GM19099 (cell line): ENCODE measurements around the gene ZBTB46.

ENCODE experiments used
- POLR2A ChIP-seq: IDR thresholded peaks from 3 replicates; pipeline ENCODE4 v1.6.1; 2011; ENCODE audit warnings: low read depth; ENCODE audit not compliant: insufficient read length; ENCODE audit errors: extremely low read depth

The ZBTB46 gene

GRCh38 chr20:63742381-63743024 is 88.6 kb downstream of the ZBTB46 start:
- no peak for TF ChIP-seq POLR2A

- TF ChIP-seq POLR2A = no peak
Measured at GRCh38 chr20:63741676-63742380, 89.2 kb downstream of the ZBTB46 start.

GRCh38 chr20:63741354-63741675 is 89.7 kb downstream of the ZBTB46 start:
- no peak for TF ChIP-seq POLR2A

DNA sequence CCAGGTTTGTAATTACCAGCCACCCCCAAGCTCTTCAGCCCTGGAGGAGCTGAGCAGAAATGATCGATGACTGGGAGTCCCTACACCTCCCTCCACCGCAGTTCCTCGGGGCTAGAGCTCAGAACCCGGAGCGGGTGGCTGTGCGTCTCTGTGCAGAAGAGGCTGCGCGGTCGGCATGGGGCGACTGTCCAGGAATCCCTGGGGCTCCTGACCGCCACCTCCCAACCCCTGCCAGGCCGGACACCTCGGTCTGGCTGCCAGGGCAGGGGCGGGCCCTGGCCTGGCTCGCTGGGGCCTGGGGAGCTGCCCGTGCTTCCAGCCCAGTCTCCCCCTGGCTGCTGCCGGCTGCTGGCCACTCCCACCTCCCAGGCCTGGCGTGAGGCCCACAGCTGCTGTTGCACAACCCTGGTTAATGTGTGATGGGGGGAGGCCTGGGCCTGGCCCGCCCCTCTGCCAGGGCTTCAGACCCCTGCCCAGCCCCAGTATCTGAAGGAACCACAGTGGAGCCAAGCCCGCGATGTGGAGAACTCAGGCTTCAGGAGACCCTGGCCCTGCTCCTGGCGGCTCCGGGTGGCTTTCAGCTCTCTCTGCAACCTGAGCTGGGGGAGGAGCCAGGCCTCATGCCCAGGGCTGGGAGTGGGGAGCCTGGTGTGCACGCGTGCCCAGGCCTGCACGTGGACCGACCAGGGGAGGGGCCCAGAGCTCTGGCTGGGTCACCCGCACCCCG is 90.3 kb downstream of the ZBTB46 start:
- no peak for TF ChIP-seq POLR2A

GRCh38 chr20:63740070-63740626 is 90.9 kb downstream of the ZBTB46 start:
- TF ChIP-seq POLR2A = peak; percentile 34

DNA sequence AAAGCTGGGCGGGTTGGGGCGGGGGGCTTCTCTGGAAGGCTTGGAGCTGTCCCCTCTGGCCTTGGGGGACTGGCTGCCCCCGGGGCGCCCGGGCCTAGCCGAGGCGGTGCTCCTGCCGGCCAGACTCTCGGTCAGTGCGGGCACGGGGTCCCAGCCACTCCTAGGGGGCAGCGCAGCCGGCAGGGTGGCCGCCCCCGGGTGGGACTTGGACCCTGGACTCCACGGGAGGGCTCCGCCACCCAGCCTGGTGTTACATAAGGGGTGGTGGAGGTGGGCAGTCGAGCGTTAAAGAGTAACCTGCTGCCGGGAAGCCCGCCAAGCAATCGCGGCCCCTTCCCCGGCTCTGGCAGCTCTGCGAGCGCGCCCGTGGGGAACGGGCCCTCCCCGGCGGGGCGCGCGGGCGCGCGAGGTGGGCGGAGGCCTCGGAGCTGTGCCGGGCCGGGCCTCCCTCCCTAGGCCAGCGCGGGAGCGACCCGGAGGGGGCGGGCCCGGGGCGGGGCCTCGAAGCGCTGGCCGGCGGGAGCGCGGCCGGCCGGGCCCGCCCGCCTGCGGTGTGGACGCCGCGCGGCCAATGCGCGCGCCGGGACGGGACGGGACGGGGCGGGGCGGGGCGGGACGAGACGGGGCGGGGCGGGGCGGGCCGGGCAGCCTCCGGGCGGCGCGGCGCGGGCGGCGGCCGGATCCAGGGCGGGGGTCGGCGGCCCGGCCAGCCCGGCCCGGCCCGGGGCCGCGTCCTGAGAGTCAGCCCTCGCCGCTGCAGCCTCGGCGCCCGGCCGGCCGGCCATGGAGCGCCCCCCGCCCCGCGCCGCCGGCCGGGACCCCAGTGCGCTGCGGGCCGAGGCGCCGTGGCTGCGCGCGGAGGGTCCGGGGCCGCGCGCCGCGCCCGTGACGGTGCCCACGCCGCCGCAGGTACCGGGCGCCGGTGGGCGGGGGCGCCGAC is 91.7 kb downstream of the ZBTB46 start, which contains the start of gene SLC2A4RG:
TSS of gene SLC2A4RG (plus strand) at position 647 of the 940 bp plus-strand sequence. CDS start at position 784, 137 bp downstream.
- no peak for TF ChIP-seq POLR2A

GRCh38 chr20:63738687-63739129 is 92.4 kb downstream of the ZBTB46 start:
- no peak for TF ChIP-seq POLR2A

GRCh38 chr20:63737945-63738686 is 92.9 kb downstream of the ZBTB46 start:
- no peak for TF ChIP-seq POLR2A

DNA sequence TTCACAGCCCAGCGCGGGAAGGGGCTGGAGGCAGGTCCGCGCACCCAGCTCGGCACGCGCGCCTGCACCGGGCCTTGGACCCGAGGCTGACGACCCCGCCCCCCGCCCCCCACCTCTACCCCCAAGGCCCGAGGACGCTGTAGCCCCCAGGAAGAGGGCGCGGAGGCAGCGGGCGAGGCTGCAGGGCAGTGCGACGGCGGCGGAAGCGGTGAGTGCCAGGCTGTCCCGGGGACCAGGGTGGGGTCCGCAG is 93.4 kb downstream of the ZBTB46 start:
- no peak for TF ChIP-seq POLR2A

DNA sequence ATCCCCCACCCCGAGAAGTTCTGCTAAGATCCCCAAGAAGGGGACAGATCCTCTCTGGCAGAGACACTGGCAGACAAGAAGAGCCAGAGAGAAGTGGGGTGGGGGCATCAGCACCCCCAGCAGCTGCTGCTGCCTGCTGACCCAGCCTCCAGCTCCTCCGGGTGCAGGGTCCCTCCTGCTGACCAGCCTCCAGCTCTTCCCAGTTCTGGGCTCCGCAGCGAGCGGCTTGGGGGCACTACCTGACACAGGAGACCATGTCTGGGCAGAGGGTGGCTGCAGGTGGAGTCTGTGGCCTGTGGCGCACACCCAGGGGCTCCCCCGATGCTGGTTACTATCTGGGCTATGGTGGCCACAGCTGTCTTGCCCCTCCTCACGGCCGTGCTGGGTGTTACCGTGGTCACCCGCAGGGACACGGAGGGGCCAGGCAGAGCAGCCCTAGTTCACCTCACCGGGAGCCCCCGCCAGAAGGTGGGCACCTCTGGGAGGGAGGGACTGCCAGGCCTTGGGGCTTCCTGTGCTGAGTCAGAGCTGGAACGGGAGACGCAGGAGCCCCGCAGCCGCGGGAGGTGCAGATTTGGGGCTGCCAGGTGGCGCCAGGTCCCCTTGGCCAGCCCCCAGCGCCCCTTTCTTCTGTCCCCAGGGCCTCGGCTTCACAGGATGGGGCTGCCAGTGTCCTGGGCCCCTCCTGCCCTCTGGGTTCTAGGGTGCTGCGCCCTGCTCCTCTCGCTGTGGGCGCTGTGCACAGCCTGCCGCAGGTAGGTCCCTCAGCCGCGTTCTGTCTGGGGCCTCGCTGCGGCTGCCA is 94.0 kb downstream of the ZBTB46 start:
- peak; percentile 45 for TF ChIP-seq POLR2A

DNA sequence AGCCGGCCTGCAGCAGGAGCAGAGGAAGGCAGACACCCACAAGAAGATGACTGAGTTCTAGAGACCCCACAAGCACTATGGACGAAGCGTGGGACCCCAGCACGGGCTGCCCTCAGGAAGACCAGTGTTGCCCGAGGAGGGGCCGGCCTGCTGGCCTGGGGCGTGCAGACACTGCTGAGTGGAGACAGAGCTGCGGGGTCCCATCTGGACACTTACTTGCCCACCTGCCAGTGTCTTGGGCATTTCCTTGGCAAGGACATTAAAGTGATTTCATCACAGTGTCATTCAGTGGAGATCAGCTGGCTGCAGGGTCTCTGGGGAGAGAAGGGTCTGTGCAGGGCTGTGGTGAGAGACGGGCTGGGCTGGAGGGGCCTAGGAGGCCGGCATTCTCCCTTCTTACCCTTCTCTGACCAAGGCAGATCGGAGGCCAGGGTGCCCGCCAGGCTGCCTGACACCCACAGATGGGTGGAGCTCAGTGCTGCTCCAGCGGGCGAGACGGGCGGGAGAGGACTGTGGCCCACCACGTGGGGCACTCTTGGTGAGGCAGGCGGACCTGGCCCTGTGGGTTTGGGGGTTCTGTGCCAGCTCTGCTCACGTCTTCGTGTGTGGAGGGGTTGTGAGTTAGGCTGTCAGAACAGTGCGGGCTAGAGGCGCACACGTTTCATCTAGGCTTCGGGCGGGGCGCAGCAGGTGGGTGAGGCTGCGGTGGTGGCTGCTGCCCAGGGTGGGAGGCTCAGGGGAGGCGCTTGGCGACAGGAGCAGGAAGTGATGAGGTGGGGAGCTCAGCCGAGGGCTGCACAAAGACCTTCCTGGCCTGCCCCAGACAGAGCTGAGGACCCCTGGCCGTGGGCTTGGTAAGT is 95.0 kb downstream of the ZBTB46 start, which contains the start of gene LIME1:
TSS of gene LIME1 (plus strand) at position 806 of the 860 bp plus-strand sequence. CDS start 886 bp downstream, outside the sequence.
- TF ChIP-seq POLR2A = no peak

DNA sequence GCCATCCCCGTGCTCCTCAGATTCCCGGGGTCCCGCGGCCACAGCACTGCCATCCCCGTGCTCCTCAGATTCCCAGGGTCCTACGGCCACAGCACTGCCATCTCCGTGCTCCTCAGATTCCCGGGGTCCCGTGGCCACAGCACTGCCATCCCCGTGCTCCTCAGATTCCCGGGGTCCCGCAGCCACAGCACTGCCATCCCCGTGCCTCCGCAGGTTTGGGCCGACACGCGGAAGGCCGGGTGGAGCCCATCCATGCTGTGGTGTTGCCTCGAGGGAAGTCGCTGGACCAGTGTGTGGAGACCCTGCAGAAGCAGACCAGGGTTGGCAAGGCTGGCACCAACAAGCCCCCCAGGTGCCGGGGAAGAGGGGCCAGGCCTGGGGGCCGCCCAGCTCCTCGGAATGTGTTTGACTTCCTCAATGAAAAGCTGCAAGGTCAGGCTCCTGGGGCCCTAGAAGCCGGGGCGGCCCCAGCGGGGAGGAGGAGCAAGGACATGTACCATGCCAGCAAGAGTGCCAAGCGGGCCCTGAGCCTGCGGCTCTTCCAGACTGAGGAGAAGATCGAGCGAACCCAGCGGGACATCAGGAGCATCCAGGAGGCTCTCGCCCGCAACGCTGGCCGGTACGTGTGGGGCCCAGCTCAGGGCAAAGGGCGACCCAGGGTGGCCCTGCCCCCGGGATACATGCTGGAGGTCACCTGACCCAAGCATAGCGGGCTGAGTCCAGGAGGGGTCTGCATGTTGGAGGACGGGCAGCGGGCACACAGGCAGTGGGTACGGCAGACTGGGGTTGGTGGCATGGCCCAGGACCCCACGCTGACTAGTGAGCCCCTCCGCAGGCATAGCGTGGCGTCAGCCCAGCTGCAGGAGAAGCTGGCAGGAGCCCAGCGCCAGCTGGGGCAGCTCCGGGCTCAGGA is 95.9 kb downstream of the ZBTB46 start:
- no peak for TF ChIP-seq POLR2A
